Stimulated activated CD4-positive, alpha-beta T cell treated with anti-CD3 and anti-CD28 coated beads, Interleukin-15, amount 100 ng/mL, for 24 hours (primary cell): ENCODE measurements around the gene CRCP.
"Not testable (repeated sequence)": the region's sequence is repeated elsewhere in the genome, so short reads cannot be mapped to it uniquely, and the experiment has no call there.

Experiments used
- DNase-seq: peaks from one replicate; pipeline ENCODE4 v3.0.0-alpha.2; 2020

The CRCP gene

DNA sequence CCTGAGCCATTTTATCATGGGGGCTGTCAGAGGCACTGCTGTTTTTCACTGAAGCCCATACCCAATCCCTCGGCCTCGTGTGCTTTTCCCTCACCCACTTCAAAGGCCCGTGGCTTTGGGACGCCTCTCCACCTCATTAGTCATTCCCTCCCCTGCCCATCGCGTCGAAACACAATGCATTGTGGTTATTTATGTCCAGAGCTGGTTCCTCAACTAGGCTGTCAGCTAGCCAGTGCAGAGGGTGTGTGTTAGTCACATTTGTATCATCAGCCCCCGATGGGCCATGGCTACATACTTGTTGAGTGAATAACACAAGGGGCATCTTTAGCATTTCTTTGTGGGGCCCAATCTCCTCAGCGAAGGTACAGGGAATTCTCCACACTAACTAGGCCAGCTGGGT, 3.8 kb upstream of the CRCP start:
- DNase-seq: no peak

DNA sequence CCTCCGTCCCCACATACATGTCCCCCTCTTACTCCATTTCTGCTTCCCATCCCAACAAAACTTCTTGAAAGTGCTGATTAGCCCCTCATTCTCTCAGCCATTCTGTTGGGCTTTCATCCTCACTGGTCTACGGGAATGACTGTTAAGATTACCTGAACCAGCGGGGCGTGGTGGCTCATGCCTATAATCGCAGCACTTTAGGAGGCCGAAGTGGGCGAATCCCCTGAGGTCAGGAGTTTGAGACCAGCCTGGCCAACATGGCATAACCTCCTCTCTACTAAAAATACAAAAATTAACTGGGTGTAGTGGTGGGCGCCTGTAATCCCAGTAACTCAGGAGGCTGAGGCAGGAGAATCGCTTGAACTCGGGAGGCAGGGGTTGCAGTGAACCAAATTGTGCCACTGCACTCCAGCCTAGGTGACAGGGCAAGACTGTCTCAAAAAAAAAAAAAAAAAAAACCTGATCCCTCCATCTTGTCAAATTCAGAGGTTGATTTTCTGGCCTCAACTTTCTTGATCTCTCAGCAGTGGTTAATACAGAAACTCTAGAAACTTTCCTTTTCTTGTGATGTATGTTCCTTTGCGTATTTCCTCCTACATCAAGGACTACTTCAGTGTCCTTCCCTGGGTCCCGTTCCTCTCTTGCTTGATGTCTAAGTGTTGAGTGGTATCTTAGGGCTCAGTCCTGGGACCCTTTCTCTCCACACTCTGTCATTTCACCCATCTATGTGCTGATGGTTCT, 2.2 kb downstream of the CRCP start:
- not testable (repeated sequence) for DNase-seq

DNA sequence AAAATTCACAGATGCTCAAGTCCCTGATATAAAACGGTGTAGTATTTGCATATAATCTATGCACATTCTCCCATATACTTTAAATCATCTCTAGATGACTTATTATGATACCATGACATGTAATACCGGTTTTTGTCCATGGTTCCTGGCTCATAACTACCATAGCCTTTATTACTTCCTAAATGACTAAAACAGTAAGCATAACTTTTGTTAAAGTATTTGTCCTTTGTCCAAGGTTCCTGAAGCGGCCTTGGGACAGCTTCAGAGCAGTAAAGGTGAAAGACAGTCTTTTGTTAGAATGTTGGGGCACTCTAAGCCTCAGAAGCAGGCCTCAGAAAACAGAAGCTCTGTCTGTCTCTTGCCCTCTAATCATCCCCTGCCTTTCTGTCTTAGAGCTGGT, 4.0 kb downstream of the CRCP start:
- DNase-seq: no peak

DNA sequence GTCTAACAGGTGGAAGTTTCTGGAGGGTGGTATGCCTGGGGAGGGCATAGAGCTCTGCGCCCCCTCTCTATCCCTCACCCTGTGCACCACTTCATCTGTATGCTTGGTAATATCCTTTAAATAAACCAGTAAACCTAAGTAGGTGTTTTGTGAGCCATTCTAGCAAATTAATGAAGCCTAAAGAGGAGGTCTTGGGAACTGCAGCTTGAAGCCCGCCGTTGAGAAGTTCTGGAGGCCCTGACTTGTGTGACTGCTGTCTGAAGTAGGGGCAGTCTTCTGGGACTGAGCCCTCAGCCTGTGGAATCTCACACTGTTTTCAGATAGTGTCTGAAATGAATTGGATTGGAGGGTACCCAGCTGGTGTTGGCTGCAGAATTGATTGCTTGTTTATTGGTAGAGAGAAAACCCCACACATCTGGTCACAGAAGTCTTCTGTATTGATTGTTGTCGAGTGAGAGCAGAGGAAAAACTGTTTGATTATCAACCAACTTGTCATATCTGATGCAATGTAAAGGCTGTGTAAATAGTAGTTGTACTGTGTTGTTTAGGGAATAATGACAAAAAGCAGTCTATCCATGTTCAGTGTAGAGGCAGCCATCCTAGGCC, 4.7 kb downstream of the CRCP start:
- no peak for DNase-seq

DNA sequence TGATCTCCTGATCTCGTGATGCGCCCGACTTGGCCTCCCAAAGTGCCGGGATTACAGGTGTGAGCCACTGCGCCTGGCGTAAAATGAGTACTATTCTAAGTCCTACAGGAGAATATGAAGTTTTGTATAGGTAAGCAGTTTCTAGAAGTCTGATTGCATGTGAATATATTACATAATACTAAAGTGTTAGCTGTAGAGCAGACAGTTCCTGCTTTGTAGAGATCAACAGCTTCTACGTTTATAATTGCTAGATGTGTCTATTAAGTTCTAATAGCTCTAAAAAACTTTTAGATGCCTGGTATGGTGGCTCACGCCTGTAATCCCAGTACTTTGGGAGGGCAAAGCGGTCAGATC, 8.5 kb downstream of the CRCP start:
- DNase-seq: no peak

DNA sequence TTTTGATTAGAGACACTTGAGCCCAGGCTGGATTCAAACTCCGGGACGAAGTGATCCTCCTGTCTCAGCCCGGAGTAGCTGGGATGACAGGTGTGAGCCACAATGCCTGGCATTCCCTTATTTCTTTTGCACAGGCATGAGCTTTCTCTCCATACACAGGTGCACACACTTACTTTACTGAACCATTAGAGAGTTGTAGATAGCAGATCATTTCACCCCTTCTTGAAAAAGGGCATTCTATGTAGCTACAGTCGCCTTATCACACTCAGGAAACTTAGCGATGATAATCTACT, 9.9 kb downstream of the CRCP start:
- not testable (repeated sequence) for DNase-seq

DNA sequence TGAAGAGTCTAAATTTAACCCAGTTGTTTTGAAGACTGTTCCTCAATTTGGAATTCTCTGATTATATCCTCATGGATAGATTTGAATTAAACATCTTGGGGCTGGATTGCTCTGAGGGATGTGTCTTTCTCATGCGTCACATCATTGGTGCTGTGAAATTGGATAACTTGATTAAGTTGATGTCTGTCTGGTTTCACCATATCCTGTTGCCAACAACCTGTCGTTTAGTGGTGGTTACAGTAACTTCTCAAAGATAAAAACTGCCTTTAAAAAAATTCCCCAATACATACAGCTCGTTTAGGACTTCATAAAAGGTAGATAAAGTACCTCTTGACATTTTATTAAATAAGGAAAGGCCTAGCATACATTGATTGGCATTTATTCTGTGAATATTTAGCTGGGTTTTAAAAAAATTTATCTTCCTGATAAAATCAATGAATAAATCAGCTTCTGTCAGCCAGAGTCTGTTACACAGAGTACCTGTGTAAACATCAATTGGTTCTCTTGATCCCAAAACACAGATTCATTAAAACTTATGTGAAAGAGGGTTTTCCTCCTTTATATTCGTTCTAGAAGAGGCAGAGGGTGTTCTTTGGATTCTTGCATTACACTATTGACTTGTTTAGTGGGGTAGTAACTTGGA, 10.5 kb downstream of the CRCP start:
- DNase-seq: no peak

DNA sequence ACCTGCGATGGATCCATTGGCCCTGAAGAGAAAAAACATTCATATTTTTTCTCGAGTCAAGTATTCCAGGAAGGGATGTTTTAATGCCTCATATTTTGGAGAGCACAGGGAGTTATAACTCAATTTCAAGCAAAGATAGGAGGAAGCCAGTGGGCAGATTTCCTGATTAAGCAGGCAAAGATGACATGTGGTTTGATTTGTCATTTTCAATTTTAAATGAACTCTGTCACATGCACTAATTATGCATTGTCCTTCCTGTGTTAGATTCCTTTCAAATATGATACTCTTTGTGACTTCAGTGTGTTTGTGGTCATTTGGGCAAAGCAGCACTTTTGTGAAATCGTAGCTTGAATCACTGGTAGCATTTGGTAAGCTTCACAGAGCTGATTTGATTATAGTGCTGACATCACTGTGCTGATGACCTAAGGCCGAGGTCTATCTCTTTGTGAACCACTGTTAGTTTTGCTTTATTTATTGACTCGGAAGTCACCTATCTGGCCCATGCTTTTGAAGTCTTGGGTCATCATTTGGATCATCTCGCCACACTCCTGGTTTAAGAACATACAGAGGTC, 11.2 kb downstream of the CRCP start:
- not testable (repeated sequence) for DNase-seq

DNA sequence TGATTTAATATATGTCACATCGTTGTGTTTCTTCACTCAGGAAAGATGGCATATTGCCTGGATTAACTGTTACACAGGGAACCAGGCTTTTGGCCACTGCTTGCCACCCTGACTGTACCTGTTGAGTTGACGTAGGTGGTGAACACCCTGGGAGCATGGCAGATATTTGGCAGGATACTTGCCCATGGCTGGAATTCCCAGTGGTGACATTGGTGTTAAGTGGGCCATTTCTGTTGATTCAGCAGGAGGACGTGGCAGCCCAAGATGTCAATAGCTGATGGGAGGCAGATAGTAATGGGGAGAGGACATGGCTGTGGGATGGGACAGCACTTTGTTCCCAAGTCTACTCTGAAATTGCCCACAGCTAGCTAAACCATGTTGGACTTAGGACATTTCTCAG, 12.5 kb downstream of the CRCP start:
- not testable (repeated sequence) for DNase-seq

DNA sequence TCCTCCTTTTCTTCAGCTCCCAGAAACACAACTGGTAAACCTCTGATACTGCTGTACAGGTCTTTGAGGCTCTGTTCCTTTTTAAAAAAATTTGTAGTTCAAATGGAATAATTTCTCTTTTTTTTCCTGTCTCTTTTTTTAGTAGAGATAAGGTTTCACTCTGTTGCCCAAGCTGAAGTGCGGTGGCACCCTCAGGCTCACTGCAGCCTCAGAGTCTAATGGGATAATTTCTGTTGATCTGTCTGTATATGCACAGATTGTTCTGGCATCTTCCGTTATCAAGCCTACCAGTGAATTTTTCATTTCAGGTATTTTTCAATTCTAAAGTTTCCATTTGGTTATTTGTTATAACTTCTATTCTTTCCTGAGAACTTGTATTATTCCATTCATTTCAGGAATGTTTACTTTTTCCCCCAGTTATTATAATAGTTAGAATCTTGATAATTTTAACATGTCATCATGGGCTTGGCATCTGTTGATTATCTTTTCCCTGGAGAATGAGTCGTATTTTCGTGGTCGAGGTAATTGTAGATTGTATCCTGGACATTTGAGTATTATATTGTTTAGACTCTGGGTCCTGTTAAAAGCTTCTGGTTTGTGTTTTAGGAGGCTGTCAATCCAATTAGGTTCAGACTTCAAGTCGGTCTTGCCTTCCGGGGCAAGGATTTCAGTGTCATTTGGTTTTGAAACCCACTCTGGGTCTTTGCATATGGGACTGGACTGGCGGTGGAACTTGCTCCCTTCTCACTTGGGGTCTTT, 24.5 kb downstream of the CRCP start:
- no peak for DNase-seq

DNA sequence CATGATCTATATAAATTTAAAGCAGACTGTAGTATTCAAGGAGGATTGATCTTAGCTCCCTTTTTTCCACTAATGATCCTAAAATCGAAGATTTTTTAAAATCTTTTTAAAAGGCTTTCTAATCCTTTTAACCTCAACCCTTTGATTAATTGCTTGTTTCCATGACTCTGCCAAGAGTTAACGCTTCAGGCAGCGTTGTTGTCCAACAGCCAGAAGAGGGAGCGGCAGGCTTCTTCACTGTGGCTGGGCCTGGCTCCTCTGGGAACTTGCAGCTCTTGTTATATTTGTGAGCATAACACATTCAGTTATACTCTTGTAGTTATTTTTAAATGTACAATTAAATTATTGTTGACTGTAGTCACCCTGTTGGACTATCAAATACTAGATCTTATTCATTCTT, 26.3 kb downstream of the CRCP start:
- DNase-seq: no peak

DNA sequence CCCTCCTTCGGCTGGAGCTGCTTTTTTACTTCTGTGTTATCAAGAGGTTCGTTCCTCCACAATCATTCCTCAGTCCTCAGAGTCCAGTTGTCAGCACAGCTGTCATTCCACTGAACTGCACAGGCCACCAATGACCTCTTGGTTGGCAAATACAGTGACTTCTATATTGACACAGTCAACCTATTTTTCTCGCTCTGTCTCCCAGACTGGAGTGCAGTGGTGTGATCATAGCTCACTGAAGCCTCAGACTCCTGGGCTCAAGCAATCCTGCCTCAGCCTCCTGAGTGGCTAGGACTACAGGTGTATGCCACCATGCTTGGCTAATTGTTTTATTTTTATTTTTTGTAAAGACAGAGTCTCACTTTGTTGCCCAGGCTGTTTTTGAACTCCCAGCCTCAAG, 27.7 kb downstream of the CRCP start:
- DNase-seq: no peak

DNA sequence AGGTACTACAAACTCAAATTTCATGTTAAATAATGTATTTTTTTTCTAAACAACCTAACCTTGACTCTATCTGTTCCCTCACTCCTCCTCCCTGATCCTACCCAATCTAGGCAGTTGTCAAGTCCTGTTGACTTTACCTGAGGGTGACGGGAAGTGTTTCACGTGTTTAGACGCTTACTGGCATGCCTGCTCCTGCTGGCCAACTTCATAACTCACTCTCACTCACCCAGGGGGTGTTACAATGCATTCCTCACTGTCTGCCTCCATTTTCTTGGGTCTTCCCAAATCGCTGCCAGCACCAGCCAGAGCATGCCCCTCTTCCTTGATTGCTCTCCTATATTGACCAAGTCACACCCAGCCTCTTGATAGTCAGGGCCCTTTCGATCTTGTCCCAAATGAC, 28.3 kb downstream of the CRCP start:
- DNase-seq: no peak

DNA sequence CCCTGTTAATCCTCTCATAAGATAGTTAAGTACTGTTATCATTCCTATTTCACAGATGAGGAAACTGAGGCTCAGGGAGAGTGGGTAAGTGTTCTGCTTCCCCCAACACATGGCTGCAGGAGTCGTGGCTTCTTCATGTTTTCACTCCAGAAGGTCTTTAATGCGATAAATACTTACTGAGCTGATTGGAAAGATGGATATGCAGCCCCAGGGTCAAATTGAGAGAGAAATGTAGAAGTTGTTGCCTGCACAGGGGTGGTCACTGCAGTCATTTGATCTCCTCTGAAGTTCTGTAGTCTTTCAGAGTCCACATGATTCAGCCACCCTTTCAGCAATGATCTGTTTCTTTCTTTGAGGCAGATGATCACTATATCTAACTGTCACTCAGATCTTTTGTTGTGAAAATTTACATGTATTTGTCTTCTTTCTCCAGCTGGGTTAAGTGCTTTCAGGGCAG, 29.3 kb downstream of the CRCP start:
- DNase-seq: no peak

DNA sequence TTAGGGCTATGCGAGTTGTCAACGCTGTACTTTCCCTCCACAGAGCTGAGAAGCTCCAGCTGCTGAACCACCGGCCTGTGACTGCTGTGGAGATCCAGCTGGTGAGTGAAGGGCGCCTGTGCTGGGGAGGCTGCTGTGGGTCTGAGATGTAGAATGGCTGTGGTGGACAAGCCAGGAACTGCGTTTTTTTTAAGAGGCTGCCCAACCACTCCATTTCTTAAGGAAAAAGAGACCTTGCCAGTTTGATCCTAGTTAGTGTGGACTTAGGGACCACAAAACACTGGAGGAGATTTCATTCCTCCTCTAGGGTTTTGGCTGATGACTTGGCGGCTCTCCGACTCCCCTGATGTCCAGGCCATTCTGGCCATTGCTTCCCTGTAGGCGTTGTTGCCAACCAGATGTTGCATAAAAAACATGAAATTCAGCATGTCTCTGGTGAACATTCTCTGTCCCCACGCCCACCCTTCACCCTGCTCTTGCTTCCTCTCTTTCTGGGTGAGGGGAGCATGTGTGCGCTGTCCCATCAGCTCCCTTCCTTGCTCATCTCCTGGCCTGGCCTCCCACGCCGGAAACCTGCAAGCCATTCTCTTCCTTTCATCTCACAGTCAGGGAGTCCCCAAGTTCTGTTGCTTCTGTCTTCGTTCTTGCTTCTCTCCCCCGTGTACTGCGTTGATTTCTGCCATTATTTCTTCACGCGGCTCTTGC, 30.9 kb downstream of the CRCP start:
- no peak for DNase-seq

DNA sequence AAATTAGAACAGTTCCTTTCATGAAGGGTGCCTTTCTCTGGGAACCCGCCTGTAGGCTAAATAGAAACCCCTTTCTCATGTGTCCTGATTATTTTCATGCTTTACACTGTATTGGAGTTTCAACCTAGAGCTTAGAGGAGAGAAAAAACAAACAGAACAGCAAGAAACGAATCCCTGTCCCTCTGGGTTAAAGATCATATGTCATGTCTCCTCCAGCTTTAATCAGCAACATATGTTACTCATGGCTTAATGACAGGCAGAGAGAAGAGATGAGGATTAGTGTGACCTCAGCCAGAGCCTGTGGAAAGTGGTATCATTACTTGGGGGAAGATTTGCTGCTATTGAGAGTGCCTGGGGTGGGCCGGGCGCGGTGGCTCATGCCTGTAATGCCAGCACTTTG, 32.1 kb downstream of the CRCP start:
- DNase-seq: no peak

DNA sequence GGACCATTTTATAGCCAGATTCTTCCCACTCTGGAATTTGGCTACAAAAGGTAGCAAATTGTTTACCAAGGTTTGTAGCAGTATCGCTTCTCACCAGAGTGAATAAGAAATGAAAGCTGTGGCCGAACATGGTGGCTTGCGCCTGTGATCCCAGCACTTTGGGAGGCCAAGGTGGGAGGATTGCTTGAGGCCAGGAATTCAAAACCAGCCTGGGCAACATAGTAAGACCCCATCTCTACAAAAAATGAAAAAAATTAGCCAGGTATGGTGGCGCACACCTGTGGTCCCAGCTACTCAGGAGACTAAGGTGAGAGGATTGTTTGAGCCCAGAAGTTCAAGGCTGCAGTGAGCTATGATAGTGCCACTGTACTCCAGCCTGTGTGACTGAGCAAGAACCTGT, 33.0 kb downstream of the CRCP start:
- DNase-seq: not testable (repeated sequence)

DNA sequence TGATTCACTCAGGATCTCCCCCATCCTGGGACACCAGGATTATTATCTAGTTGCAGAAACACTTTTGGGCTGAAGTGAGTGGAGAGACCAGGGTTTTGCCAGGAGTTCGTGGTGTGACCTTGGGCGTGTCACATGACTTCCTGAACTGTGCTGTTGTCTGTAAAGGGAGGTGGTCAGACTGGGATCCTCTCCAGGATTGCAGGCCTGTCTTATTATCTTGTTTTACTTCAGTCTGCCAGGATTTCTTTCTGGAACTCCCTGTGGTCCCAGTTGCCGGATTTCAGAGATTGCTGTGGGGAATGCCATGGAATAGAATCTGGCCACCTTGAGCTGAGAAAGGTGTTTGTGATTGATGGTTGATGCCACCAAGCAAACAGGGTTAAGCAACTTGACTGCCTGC, 35.8 kb downstream of the CRCP start:
- DNase-seq: no peak

DNA sequence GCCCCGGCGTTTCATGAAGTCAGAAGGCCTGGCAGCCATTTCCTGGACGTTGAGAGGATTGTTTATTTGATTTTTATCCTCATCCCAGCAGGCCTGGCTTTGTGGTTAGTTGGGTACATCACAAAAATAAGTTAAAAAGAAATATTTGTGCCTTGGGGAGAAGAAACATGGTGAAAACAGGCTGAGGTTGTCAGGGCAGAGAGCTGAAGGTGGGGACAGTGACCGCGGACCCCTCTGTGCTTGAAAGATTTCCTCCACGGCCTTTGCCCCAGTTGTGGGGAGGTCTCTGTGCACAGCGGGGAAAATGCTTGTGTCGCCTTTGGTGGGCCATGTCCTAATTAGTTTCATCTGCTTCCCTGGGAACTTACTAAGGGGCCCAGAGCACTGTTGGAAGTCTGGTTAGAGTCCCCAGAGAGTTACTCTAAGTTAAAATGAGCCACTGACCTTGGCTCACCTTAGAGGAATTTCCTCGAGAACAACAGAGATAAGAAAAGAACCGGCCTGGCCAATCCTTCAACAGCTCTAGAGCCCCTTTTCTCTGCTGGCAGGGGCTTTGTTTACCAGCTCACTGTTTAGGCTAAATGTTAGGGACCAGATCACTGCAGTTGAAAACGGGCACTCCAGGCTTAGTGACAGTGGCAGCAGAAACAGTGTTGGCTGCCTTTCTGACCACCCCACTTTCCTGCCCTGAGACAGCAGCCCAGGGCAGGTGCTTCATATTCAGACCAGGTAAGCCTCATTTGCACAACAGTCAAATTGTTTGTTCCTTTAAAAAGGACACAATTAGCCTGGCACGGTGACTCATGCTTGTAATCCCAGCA, 37.9 kb downstream of the CRCP start:
- DNase-seq: no peak

DNA sequence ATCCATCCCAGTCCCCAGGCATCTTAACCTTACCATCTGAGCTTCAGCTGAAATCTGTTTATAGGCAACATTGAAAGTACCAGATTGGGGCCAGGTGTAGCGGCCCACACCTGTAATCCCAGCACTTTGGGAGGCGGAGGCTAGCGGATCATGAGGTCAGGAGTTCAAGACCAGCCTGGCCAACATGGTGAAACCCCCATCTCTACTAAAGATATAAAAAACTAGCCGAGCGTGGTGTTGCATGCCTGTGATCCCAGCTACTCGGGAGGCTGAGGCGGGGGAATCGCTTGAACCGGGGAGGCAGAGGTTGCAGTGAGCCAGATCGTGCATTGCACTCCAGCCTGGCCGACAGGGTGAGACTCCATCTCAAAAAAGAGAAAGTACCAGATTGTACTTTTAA, 39.0 kb downstream of the CRCP start:
- DNase-seq: no peak

DNA sequence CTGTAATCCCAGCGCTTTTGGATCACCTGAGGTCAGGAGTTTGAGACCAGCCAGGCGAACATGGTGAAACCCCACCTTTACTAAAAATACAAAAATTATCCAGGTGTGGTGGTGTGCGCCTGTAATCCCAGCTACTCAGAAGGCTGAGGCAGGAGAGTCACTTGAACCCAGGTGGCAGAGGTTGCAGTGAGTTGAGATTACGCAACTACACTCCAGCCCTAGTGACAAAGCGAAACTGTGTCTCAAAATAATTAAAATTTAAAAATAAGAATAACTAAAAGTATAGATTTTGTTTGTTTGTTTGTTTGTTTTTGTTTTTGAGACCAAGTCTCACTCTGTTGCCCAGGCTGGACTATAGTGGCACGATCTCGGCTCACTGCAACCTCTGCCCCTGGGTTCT, 41.4 kb downstream of the CRCP start:
- not testable (repeated sequence) for DNase-seq

DNA sequence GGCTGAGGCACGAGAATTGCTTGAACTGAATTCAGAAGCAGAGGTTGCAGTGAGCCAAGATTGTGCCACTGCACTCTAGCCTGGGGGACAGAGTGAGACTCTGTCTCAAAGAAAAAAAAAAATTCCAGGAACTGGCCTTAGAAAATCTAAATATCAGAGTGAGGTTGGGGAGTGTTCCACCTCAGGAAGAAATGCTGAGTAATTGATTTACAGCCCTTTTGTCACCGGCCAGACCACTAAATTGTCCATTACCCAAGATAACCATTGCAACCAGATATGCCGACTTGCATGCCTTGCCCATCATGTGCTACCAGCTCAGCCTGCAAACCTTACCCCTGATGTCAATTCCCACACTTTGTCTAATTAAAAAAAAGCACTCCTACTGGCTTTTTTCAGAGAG, 42.4 kb downstream of the CRCP start:
- DNase-seq: no peak
